Cardiac ventricle fibroblast (primary cell): Measurements from ENCODE around the gene LRRC32. TPM values are rescaled to one million over a fixed set of nuclear protein-coding genes. Genes with fewer than 3 reads are reported as not detected.

Experiments
- total RNA-seq: library from RNA; depleted of rRNA; stranded (reverse); fragments of >200 nt; gene quantifications from 2 replicates; pipeline ENCODE4 v1.2.3, GENCODE V29; 2015

LRRC32 gene
- total RNA-seq: 53.3 and 59.0 TPM in 2 replicates

DNA sequence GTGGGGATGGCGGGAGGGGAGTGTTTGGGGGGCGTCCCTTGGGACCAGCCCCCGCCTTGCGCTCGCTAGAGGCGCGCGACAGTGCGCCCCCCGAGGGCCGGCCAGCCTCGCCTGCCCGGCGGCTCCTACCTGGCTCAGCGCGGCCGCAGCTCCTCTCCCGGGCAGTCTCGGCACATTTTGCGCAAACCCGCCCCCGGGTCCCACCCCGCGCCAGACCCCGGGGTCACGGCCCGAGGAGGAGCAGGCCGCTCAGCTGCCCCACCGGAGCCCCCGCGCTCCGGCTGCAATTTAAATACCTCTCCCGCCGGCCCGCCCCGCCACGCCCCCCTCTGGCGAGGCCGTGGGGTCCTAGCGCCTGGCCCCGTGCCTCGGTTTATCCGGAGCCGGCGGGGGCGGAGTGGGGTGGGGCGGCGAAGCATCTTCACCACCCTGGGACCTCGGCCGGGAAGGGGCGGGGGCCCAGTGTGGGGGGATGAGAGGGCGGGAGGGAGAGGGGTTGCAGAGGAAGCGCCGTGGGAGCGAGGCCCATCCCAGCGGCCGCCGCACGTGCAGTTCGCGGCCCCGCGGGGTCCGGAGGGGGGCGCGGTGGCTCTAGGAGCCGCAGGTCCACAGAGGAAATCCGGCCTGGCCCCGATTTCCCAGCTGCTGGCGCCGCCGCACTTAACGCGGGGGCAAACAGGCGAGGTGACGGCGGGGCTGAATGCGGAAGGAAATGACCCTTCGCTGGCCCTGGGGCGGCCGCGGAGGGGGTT lies at the start of gene LRRC32:
TSS of gene LRRC32 (minus strand) at position 263 of the 752 bp plus-strand sequence. CDS start 4,793 bp downstream, outside the sequence.

Other genes starting within 250 kb of the LRRC32 start
- gene EMSY, start 225.7 kb downstream of the LRRC32 start, total RNA-seq: 7.9 and 19.7 TPM in 2 replicates
- gene TSKU, start 112.6 kb upstream of the LRRC32 start, total RNA-seq: 31.8 and 36.8 TPM in 2 replicates
- gene ACER3, start 190.2 kb upstream of the LRRC32 start, total RNA-seq: 5.7 and 12.7 TPM in 2 replicates